Measurements from ENCODE around the gene ATRAID.
A peak's percentile ranks its signal among the peaks of the same experiment; 100 is the strongest.
"Not testable (repeated sequence)": the region's sequence is repeated elsewhere in the genome, so short reads cannot be mapped to it uniquely, and the experiment has no call there.

The ATRAID gene, protein sequence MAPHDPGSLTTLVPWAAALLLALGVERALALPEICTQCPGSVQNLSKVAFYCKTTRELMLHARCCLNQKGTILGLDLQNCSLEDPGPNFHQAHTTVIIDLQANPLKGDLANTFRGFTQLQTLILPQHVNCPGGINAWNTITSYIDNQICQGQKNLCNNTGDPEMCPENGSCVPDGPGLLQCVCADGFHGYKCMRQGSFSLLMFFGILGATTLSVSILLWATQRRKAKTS

DNA sequence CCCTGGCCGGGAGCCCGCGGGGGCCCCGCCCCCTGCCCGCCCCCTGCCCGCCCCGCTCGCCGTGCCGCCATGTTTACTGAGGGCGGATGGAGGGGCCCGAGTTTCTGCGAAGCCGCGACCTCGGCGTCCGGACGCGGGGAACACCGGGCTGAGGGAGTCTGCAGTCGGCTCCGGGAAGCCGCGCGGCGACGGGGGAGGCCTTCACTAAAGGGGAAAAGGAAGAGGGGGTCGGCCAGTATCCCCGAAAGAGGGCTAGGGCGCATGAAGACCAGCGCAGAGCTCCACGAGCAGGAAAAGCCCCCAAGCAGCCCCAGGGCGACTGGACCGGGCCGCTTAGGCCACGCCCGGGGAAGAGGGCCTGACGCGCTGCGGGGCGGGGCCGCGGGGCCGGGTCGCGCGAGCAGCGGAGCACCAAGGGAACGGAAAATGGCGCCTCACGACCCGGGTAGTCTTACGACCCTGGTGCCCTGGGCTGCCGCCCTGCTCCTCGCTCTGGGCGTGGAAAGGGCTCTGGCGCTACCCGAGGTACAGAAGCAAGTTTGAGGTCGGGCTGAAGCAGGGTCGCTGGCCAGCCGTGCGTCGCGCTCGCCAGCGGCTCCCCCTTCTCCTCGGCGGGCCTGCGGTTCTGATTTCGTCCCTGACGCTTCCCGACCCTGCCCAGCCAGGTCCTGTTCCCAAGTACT is at the start of gene ATRAID, which contains the start of gene SLC5A6:
ATRAID (plus strand) TSS at position 99 of the 683 bp plus-strand sequence; CDS start at position 427, 328 bp downstream.
SLC5A6 (minus strand) TSS at position 326 of the 683 bp plus-strand sequence. CDS start 4,618 bp downstream, outside the sequence.
- DNase-seq (ENCODE audit: low read depth) = peak; percentile 85

DNA sequence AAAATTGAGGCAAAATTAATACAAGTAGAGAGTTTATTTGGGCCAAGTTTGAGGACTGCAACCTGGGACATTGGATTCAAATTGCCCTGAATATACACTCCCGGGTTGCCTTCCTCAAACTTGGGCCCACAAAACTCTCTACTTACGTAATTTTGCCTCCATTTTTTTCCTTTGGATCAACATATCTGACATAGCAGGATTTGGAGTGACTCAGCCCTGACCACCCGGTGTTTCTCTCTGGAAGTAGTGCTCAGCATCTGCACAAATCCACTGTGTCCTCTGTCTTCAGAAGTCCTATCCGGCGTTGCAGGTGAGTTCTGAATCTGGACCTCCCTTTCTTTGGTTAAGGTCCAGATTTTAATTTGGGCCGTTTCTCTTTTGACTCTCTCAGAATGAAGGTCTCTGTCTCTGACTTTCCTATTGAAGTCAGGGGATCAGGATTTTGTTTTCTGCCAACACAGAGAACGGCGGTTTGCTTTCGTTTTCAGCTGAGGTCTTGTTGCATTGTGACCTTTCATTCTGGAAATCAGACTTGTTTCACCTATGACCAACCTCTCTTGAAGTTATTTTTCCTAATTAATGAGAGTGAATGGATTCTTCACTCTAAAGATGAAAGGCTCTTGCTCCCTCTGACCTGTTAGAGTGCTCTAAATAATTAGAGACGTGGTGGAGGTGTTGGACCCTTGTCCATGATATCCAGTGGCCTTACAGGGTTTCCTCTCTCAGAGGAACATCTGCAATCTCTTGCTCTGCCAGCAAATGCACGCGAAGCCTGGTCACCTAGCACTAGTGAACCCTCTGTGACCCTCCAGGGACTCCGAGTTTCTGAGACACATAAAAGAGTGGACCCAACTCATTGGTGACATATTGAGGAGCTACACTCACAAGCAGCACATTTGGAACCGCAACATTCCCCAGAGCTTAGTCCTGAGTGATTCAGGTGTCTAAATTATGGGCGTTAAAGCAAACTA is 49.4 kb upstream of the ATRAID start:
- DNase-seq (ENCODE audit: low read depth) = no peak

- no peak for DNase-seq (ENCODE audit: low read depth)
Observed at GRCh38 chr2:27164960-27165763, 46.7 kb upstream of the ATRAID start.

DNA sequence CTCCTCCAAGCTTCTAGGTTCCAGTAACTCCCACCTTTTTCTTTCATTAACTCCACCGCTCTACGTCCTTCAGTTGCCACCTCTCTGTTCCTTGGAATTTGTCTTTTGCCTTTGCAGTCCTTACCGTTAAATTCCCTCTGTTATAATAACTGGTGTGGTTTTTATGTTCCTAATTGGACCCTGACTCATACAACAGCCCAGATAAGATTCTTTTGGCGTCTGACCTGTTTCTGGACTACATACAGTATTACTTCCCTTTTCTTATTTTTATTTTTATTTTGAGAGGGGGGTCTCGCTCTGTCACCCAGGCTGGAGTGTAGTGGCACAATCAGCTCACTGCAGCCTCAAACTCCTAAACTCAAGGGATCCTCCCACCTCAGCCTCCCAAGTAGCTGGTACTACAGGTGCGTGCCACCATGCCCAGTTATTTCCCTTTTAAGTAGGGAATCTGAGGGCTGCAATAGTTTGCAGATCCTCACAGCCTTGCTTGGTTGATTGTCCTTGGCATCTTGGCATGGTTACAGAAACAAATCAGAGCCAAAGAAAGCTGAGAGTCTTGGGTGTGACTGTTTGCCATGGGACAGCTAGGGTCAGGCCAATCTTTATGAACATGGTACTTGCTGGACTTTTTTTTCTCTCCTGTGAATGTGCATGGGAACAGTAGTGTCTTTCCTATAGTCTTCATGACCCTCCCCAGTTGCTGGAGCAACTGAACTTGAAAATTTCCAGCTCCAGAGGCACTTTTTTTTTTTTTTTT is 41.1 kb upstream of the ATRAID start:
- no peak for DNase-seq (ENCODE audit: low read depth)

GRCh38 chr2:27171351-27171848 is 40.4 kb upstream of the ATRAID start:
- DNase-seq (ENCODE audit: low read depth) = no peak

- DNase-seq (ENCODE audit: low read depth) = no peak
Observed at GRCh38 chr2:27174638-27175037, 37.2 kb upstream of the ATRAID start.

- DNase-seq (ENCODE audit: low read depth) = no peak
Observed at GRCh38 chr2:27175330-27175729, 36.5 kb upstream of the ATRAID start.

DNA sequence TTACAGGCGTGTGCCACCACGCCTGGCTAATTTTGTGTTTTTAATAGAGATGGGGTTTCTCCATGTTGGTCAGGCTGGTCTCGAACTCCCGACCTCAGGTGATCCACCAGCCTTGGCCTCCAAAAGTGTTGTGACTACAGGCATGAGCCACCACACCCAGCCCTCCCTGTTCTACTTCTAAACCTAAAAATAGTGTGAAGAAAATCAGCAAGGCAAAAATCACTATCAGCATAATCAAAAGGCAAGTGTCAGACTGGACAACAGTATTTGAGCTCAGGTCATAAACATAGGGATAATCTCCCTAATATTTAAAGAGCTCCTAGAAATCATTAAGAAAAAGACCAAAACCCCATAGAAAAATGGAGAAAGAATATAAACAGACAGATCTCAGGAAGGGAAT is 36.1 kb upstream of the ATRAID start:
- DNase-seq (ENCODE audit: low read depth) = not testable (repeated sequence)

- no peak for DNase-seq (ENCODE audit: low read depth)
Observed at GRCh38 chr2:27177441-27178351, 34.1 kb upstream of the ATRAID start.

DNA sequence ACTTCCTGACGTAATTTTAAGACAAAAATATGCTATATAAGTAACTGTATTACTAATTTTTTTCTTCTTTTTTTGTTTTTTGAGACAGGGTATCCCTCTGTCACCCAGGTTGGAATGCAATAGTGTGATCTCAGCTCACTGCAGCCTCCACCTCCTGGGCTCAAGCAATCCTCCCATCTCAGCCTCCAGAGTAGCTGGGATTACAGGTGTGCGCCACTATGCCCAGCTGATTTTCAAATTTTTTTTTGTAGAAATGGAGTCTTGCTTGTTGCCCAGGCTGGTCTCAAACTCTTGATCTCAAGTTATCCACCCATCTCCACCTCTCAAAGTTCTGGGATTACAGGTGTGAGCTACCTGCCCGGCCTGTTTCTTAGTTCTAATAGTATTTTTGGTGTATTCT is 33.4 kb upstream of the ATRAID start:
- DNase-seq (ENCODE audit: low read depth) = no peak

GRCh38 chr2:27179344-27180000 is 32.4 kb upstream of the ATRAID start:
- DNase-seq (ENCODE audit: low read depth) = no peak

DNA sequence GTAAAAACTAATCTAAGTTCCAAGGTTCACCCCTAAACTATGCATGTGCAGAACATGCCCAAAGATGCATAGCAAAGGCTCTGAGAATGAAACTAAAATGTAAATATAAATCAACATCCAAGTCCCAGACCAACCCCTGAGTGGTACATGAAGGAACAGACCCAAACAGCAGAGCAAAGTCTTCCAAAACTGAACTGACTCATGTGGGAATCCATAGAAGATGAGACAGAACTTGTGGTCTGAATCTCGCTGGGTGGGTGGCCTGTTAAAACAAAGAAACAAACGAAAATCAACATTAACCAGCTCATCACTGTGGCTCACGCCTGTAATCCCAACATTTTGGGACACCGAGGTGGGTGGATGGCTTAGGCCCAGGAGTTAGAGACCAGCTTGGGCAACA is 29.5 kb upstream of the ATRAID start:
- DNase-seq (ENCODE audit: low read depth) = no peak

DNA sequence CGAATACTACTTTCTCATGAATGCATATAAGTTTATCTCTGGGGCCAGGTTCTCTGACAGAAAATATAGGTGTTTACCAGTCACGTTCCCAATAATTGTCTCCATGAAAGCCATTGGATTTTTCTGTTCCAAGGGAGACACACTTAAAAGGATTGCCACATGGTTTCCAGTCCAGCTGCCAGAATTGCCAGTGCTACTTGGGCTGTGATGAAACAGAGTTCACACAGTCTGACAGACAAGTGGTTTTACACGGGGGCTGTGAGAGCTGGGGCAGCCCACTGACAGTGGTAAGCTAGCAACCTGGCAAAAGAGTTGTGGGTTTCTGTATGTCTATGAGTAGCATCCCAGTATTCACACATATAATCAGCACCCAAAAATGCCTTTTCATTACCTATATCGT is 27.7 kb upstream of the ATRAID start:
- no peak for DNase-seq (ENCODE audit: low read depth)

- DNase-seq (ENCODE audit: low read depth) = no peak
Observed at GRCh38 chr2:27185331-27186026, 26.4 kb upstream of the ATRAID start.

GRCh38 chr2:27186613-27187345 is 25.1 kb upstream of the ATRAID start:
- DNase-seq (ENCODE audit: low read depth) = no peak

DNA sequence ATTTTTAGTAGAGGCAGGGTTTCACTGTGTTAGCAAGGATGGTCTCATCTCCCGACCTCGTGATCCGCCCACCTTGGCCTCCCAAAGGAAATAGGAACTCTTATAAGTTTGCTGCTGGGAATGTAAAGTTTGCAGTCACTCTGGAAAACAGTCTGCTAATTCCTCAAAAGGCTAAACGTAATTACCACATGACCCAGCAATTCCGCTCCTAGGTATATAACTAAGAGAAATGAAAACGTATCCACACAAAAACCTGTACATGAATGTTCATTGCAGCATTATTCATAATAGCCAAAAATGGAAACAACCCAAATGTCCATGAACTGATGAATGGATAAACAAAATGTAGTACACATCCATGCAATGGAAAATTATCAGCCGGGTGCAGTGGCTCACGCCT is 21.9 kb upstream of the ATRAID start:
- no peak for DNase-seq (ENCODE audit: low read depth)

DNA sequence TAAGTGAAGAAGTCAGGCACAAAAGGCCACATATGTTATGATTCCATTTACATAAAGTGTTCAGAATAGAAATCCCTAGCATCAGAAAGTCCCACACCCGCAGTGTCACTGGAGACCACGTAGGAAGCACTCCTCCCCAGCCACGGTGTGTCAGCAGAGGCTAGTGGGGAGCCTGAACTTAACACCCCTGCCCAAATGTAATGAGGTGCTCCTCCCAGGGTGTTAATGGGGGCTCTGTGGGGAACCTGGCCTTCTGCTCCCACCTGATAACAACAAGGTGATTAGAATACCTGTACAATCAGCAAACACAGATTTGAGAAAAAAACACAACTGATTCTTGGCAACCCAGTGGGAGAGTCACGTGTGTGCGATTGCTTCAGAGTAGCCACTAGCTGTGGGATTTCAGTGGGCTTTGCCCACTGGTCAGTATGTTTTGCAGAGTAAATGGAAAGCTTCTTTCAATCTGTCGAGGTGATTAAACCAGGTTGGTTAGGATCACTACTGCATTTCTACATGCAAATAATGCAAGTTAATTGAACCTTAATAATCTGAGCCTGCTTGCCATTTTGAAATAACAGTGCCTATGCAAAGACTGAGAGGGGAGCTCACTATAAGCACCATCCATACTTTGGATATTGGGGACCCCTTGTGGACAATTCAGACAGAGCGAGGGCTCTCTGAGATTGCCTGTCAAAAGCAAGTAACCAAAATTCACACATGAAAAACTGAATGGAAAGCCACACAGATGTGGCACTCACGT is 20.6 kb upstream of the ATRAID start:
- no peak for DNase-seq (ENCODE audit: low read depth)
